ENCODE data around the gene ACYP2.
A peak's percentile ranks its signal among the peaks of the same experiment; 100 is the strongest.

The ACYP2 gene

DNA sequence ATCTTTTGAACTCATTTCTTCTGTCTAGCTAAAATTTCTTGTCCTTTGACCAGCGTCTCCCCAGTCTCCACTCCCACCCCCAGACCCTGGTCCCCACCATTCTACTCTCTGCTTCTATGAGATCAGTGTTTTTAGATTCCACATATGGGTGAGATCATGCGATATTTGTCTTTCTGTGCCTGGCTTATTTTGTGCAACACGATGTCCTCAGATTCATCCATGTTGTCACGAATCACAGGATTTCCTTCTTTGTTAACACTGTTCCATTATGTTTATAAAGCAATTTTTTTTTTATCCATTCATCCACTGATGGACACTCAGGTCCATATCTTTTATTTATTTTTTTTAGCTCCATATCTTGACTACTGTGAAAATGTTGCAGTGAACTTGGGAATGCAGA is 16.0 kb upstream of the ACYP2 start:
- no peak overlapping the region for H3K27ac ChIP-seq
- TF ChIP-seq, protein P1, sequence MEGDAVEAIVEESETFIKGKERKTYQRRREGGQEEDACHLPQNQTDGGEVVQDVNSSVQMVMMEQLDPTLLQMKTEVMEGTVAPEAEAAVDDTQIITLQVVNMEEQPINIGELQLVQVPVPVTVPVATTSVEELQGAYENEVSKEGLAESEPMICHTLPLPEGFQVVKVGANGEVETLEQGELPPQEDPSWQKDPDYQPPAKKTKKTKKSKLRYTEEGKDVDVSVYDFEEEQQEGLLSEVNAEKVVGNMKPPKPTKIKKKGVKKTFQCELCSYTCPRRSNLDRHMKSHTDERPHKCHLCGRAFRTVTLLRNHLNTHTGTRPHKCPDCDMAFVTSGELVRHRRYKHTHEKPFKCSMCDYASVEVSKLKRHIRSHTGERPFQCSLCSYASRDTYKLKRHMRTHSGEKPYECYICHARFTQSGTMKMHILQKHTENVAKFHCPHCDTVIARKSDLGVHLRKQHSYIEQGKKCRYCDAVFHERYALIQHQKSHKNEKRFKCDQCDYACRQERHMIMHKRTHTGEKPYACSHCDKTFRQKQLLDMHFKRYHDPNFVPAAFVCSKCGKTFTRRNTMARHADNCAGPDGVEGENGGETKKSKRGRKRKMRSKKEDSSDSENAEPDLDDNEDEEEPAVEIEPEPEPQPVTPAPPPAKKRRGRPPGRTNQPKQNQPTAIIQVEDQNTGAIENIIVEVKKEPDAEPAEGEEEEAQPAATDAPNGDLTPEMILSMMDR (conservative IDR thresholded peaks at IDR 0.05) = no peak
- no peak for TF ChIP-seq ZFX (IDR thresholded peaks at IDR 0.05)

DNA sequence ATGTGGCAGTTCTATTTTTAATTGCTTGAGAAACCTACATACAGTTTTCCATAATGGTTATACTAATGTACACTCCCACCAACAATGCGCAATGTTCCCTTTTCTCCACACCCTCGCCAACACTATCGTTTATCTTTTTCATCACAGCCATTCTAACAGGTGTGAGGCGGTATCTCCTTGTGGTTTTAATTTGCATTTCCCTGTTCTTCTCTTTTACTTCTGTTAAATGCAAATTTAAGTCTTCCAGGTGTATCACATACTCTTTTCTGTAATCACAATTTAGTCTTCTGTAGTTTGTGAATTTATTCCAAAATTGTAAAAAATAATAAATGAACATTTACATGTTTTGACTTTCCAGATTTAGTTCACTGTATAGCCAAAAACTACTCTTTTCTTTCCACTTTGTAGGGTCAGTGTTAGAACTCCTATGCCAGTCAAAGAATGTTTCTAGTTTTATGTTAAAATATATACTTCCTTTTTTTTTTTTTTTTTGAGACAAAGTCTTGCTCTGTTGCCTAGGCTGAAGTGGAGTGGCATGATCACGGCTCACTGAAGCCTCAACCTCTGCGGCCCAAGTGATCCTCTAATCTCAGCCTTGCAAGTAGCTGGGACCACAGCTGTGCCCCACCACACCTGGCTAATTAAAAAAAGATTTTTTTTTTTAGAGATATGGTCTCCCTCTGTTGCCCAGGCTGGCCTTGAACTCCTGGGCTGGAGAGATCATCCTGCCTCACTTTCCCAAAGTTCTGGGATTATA is 15.4 kb upstream of the ACYP2 start:
- TF ChIP-seq, protein P1 (conservative IDR thresholded peaks at IDR 0.05) = no peak
- no peak overlapping the region for H3K27ac ChIP-seq

DNA sequence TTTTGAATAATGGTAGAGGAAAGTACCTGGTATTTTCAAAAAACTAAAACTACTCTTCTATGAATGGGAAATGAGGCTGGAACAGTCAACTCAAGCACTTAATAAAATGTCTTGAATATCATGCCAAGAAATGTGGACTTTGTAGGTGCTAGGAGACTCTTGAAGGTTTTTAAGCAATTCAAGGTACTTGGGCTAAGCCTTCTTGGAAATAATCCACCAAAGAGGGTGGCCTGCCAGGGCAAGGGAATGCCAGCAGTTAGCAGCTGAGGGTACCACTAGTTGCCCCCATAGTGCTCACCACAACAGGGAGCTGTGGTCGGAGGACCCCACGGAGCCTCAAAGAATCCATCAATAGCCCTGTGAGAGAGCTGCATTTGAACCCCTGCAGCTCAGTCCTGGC is 14.6 kb upstream of the ACYP2 start:
- no peak for TF ChIP-seq ZFX (IDR thresholded peaks at IDR 0.05)
- no peak overlapping the region for H3K27ac ChIP-seq

DNA sequence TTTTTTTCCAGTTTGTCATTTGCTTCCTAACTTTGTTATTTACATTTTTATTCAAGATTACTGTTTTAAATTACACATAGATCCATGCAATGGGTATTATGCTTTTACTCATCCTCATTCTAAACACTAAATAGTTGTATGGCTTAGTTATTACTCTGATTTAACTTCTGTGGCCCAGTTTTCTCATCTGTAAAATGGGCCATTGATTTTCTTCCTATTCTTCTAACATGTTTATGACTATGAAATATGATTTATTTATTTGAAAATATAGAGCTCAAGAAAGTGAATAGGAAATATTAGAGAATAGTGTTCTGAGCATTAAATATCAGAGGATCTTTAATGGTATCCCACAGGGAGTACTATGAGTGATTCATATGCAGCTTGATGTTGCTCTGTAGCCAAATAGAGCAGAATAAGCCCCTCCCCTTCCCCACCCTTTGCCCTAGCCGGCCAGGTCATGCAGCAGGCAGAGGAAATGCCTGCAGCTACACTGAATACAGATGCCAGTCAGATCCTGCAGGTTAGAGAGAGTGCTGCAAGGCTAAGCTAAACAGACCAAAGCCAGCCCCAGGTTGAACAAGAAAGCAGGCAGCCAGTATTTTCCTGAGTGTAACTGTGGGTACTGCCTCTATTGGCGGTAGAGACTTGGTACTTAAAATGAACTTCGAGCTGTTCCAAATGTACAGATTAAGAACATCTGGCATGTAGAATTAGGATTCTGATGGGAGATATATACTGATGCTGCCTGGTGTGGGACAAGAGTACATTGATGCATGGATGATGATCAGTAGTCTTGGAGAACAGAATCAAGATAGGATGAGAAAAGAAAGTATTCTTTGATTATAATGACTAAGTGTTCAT is 11.7 kb upstream of the ACYP2 start:
- no peak overlapping the region for H3K27ac ChIP-seq

DNA sequence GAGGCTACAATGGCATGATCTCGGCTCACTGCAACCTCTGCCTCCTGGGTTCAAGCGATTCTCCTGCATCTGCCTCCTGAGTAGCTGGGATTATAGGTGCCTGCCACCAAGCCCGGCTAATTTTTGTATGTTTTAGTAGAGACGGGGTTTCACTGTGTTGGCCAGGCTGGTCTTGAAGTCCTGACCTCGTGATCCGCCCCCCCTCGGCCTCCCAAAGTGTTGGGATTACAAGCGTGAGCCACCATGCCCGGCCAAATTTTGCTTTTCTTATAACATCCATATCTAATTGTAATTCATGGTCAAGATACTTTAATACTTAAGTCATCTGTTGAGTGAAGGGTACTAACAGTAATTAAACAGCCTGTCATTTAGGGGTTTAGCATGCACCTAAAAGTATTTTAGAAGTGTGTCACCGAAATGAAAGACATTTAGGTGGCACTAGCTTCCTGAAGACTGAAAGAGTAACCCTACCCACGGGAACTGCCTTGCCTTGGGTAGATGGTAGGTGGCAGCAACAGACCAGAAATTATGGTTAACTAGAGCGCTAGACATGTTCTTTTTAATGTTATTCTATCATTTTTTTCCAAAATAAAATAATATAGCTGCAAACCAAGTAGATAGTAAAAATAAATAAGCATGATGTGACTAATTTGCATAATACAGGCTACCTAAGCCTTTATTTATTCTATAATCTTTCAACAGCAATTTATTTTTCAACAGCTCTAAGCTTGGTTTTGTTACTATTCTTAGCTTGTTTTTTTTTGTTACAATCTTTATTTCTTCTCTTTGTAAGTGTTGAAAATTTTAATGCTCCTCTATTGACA is 8.6 kb upstream of the ACYP2 start:
- H3K27ac ChIP-seq = no peak overlapping the region
- TF ChIP-seq, protein P1 (conservative IDR thresholded peaks at IDR 0.05) = peak; percentile 62
- no peak for TF ChIP-seq ZFX (IDR thresholded peaks at IDR 0.05)

More for the DNA sequence above, 11.7 kb upstream of the ACYP2 start:
- no peak for TF ChIP-seq ZFX (IDR thresholded peaks at IDR 0.05)
- TF ChIP-seq, protein P1 (conservative IDR thresholded peaks at IDR 0.05) = no peak

DNA sequence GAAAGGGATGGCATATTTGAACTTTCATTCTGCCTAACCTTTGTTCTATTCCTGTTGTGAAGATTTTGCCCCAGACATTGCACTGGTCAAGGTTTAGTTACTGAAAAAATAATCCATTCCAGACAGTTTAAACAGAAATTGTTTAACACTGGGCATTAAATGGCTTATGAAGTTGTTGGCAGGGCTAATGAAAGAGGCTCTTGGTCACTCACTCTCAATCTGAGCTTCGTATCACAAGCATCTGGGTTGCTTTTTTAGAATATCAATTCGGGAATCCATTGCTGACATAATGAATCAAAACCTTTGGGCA is 8.0 kb upstream of the ACYP2 start:
- H3K27ac ChIP-seq = no peak overlapping the region
- TF ChIP-seq ZFX (IDR thresholded peaks at IDR 0.05) = no peak
- TF ChIP-seq, protein P1 (conservative IDR thresholded peaks at IDR 0.05) = no peak

DNA sequence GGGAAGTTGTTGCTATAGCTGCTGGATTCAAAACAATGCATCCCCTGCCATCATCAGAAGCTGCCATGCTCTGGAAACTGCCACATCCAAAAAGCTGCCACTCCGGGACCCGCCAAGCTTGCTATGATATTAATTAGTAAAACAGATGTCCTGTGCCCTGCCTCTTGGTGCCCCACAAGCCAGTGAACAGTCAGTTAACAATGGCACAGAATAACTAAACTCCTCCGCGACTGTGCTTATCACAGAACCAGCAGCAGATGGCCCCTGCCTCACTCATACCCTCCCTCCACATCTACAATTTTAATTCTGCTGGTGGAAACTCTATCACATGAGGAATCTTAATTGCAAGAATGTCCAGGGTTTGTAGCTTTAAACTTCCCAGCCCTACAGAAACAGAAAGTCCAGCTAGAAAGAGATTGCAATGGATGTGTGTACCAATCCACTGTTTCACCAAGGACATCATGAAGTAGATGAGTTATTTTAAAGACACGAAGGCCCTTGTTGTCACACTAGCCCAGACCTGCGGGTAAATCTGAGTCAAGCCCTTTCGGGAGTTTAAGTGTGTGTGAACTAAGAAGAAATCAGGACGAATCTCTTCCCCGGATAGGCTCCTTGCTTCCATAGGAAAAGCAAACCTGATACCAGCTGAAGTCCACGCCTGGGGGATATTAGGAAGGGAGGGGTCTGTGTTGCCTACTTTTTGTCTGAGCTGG is 7.4 kb upstream of the ACYP2 start:
- no peak for TF ChIP-seq ZFX (IDR thresholded peaks at IDR 0.05)
- TF ChIP-seq, protein P1 (conservative IDR thresholded peaks at IDR 0.05) = no peak
- H3K27ac ChIP-seq = no peak overlapping the region

Data from C4-2B (cell line).